ENCODE results near the gene TNIK. TPM values are rescaled to one million over a fixed set of nuclear protein-coding genes. Genes with fewer than 3 reads are reported as not detected.

Gene TNIK
- total and polyA plus RNA-seq, 10 donors, result 0.85 to 34.5 (median 14.1) TPM

DNA sequence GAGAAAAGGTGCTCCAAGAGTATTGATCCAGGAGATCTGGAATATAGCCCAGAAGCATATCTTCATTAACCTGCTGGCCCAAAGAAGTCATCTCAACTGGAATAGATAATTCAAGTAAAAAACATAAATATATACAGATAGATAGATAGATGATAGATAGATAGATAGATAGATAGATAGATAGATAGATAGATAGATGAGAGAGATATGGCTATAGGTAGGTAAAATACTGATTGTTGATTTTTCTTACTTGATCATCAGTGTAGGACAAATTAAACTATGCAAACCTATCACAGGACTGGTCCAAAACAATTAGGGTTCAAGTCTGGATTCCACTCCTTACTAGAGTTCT, 83.6 kb downstream of the TNIK start:
- no peak for TF ChIP-seq POLR2AphosphoS5 (IDR thresholded peaks at IDR 0.05)
- Histone ChIP-seq H3K4me1 (peaks cover 2 to 39% (median 22%) of the 10 kb centered on the region in 6 donors), H3K4me3 (no peak overlapping the region), H3K9me3 (no peaks in the 10 kb centered on the region), H3K27ac (peak overlapping the region in 4 of 8 donors; percentile 55 to 82 (median 72)), H3K36me3 (no peaks in the 10 kb centered on the region), H3K27me3 (replicated peaks in 1 of 7) (no peaks in the 10 kb centered on the region)
- no peak for DNase-seq
- intact Hi-C loops (cut with DNase I; ENCODE audit: low total_unique reads), result no loop called here

DNA sequence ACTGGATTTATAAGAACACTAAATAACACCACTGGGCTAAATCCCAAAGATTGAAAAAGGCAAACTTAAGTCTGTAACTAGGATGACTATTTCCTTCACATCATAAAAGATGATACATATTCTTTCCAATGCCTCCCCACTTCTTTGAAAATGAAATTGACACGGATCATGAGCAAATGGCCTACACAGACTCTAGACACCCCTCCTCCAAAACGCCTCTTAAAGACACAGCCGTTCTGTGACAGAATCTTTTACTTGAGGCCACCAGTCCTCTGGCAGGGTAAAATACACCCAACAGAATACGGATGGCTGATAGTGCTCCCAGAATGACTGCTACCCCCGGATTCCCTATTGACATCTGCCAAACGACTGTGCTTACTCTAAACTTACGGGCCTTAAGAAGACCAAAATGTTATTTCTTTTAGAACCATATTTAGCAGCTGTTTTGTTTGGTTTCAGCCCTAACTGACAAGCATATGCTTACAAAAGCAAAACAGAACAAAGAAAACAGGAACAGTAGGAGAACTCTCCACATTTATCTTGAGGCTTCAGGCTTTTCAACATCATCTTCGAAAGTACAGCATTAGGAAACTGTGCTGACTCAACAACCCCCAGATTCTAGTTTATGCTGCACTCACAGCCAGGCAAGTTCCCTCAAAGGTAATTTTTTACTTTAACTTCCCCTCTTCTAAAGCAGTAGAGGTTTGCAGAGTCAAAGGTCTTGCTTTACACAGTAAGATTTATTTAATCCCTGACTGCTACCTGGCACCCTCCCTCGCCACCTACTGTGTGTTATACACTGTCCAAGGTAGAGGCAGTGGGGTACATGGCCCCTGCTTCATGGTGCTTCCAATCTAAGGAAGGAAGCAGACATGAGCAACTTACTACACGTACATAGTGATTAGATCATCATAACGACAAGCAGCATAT, 84.3 kb downstream of the TNIK start:
- H3K4me1 ChIP-seq, result peaks cover 2 to 39% (median 22%) of the 10 kb centered on the region in 6 donors
- no peaks in the 10 kb centered on the region for H3K36me3 ChIP-seq
- intact Hi-C loops (cut with DNase I; ENCODE audit: low total_unique reads), result no loop called here
- no peak for DNase-seq
- peak overlapping the region in 6 of 8 donors; percentile 9 to 82 (median 68) for H3K27ac ChIP-seq
- no peaks in the 10 kb centered on the region for H3K27me3 ChIP-seq (replicated peaks in 1 of 7)
- no peak overlapping the region for H3K4me3 ChIP-seq
- no peaks in the 10 kb centered on the region for H3K9me3 ChIP-seq
- 53 to 76% (median 68%) methylated on average over 11 of the region's 11 CpGs for WGBS, 5 donors
- TF ChIP-seq POLR2A (IDR thresholded peaks at IDR 0.05) (no peak), POLR2AphosphoS5 (IDR thresholded peaks at IDR 0.05) (no peak)
- TF ChIP-seq, protein P1, sequence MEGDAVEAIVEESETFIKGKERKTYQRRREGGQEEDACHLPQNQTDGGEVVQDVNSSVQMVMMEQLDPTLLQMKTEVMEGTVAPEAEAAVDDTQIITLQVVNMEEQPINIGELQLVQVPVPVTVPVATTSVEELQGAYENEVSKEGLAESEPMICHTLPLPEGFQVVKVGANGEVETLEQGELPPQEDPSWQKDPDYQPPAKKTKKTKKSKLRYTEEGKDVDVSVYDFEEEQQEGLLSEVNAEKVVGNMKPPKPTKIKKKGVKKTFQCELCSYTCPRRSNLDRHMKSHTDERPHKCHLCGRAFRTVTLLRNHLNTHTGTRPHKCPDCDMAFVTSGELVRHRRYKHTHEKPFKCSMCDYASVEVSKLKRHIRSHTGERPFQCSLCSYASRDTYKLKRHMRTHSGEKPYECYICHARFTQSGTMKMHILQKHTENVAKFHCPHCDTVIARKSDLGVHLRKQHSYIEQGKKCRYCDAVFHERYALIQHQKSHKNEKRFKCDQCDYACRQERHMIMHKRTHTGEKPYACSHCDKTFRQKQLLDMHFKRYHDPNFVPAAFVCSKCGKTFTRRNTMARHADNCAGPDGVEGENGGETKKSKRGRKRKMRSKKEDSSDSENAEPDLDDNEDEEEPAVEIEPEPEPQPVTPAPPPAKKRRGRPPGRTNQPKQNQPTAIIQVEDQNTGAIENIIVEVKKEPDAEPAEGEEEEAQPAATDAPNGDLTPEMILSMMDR (IDR thresholded peaks at IDR 0.05 in 8 of 11, conservative IDR thresholded peaks at IDR 0.05 in 3 of 11), result no peak

DNA sequence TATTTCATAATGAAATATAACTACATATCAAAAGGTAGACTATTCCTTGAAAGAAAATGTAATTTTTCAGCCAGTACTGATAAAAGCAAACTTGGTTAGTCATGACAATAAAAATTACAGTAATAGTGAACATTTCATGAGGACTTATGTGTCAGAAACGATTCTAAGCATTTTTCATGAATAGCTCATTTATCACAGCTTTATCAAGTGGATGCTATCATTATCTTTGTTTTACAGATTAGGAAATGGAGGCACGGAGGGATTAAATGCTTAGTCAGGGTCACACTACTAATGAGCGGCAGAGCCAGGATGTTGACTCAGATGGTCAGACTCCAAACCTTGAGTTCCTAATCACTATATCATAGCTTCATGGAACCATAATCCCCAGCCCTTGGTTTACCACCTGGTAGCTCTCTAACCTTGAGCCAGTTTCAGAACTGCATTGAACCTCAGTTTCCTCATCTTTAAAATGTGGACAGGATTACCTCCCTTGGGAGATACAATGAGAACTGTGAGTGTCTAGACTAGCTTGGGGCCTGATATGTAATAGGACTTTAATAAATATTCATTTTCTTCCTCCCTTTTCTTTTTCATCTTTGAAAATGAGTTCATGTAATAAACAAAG, 85.4 kb downstream of the TNIK start:
- H3K36me3 ChIP-seq, result no peaks in the 10 kb centered on the region
- intact Hi-C loops (cut with DNase I; ENCODE audit: low total_unique reads), result no loop called here
- WGBS, 5 donors, result 33 to 59% (median 46%) methylated on average over 3 of the region's 3 CpGs
- no peak overlapping the region for H3K4me3 ChIP-seq
- TF ChIP-seq, protein P1 (IDR thresholded peaks at IDR 0.05 in 8 of 11, conservative IDR thresholded peaks at IDR 0.05 in 3 of 11), result no peak
- TF ChIP-seq POLR2AphosphoS5 (IDR thresholded peaks at IDR 0.05) (no peak), POLR2A (IDR thresholded peaks at IDR 0.05) (no peak)
- H3K27ac ChIP-seq, result peak overlapping the region in 6 of 8 donors; percentile 33 to 82 (median 64)
- no peaks in the 10 kb centered on the region for H3K9me3 ChIP-seq
- peaks cover 2 to 39% (median 22%) of the 10 kb centered on the region in 6 donors for H3K4me1 ChIP-seq
- no peaks in the 10 kb centered on the region for H3K27me3 ChIP-seq (replicated peaks in 1 of 7)
- DNase-seq, result no peak

DNA sequence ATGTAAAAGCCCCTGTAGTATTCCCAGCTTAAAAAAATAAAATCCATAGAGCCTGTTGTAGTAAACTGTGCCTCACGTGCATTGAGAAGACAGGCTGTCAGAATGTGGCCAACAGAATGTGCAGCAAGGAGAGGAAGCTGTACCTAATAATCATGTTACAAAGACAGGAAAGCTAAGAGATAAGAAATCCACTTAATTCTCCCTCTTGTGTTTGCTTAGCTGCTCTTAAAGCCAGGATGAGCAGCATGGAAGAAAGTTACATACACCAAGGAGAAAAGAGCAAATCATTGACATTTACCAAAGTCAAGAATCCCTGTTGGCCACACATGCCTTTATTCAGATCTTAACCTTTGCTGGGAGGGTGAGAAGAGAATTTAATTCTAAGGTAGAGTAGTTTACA, 85.9 kb downstream of the TNIK start:
- Histone ChIP-seq H3K36me3 (no peaks in the 10 kb centered on the region), H3K4me3 (no peak overlapping the region), H3K27me3 (replicated peaks in 1 of 7) (no peaks in the 10 kb centered on the region), H3K9me3 (no peaks in the 10 kb centered on the region), H3K27ac (peak overlapping the region in 6 of 8 donors; percentile 0 to 82 (median 57)), H3K4me1 (peaks cover 2 to 39% (median 22%) of the 10 kb centered on the region in 6 donors)
- TF ChIP-seq POLR2A (IDR thresholded peaks at IDR 0.05), result no peak
- TF ChIP-seq, protein P1 (IDR thresholded peaks at IDR 0.05 in 8 of 11, conservative IDR thresholded peaks at IDR 0.05 in 3 of 11), result no peak
- no peak for TF ChIP-seq POLR2AphosphoS5 (IDR thresholded peaks at IDR 0.05)
- WGBS, 5 donors, result 24 to 43% (median 29%) methylated on average over 1 of the region's 1 CpG
- DNase-seq, result no peak
- intact Hi-C loops (cut with DNase I; ENCODE audit: low total_unique reads), result no loop called here
